WTC11 (cell line): ENCODE measurements around the gene UBA3. TPM values are rescaled to one million over a fixed set of nuclear protein-coding genes. Genes with fewer than 3 reads are reported as not detected.

Experiments
- ATAC-seq: fragments of 200-7000 bp; cut with Tn5 transposase; 2 replicates; pipeline ENCODE4 v1.10.0; 2021; ENCODE audit warnings: mild to moderate bottlenecking, moderate library complexity
- CTCF ChIA-PET: fragments of 300-600 bp; sonication (Branson Sonifier 250); formaldehyde crosslinking; loops from one replicate; lab custom pipeline; 2021; ENCODE audit warnings: antibody characterized with exemption; lab: Charles Lee
- POLR2A ChIA-PET: fragments of 350-600 bp; sonication (Branson Sonifier 250); formaldehyde crosslinking; loops from one replicate; lab custom pipeline; 2021; ENCODE audit warnings: antibody characterized with exemption; lab: Charles Lee
- DNase-seq: peaks from one replicate; pipeline ENCODE4 v3.0.0; 2021; ENCODE audit warnings: low spot score
- H3K27ac Mint-ChIP-seq: 2 replicates; pipeline ENCODE4 v1.8.0; 2021; ENCODE audit warnings: mixed read lengths
- H3K27me3 Mint-ChIP-seq: 2 replicates; pipeline ENCODE4 v1.8.0; 2021; ENCODE audit warnings: low read depth, mild to moderate bottlenecking, moderate library complexity, mixed read lengths
- H3K36me3 Mint-ChIP-seq: 2 replicates; pipeline ENCODE4 v1.8.0; 2021; ENCODE audit warnings: mixed read lengths
- H3K4me1 Mint-ChIP-seq: 2 replicates; pipeline ENCODE4 v1.8.0; 2022; ENCODE audit warnings: mixed read lengths
- H3K4me3 Mint-ChIP-seq: 2 replicates; pipeline ENCODE4 v1.8.0; 2021; ENCODE audit warnings: mild to moderate bottlenecking, moderate library complexity, mixed read lengths
- H3K9me3 Mint-ChIP-seq: 2 replicates; pipeline ENCODE4 v1.8.0; 2021; ENCODE audit warnings: mixed read lengths
- ARID4B ChIP-seq: sonication (generic); formaldehyde crosslinking; IDR thresholded peaks from 2 replicates; pipeline ENCODE4 v1.8.0; 2023; ENCODE audit warnings: missing genetic modification reagents, mild to moderate bottlenecking, borderline replicate concordance
- CBFB ChIP-seq: sonication (generic); formaldehyde crosslinking; IDR thresholded peaks from 2 replicates; pipeline ENCODE4 v1.8.1; 2022; ENCODE audit warnings: mild to moderate bottlenecking, low read depth, missing genetic modification reagents
- E2F1 ChIP-seq: sonication (generic); formaldehyde crosslinking; IDR thresholded peaks from 2 replicates; pipeline ENCODE4 v1.8.0; 2022; ENCODE audit warnings: mild to moderate bottlenecking, missing genetic modification reagents
- E2F4 ChIP-seq: sonication (generic); formaldehyde crosslinking; IDR thresholded peaks from 2 replicates; pipeline ENCODE4 v1.8.1; 2022; ENCODE audit warnings: low read depth, mild to moderate bottlenecking, moderate library complexity, missing genetic modification reagents, borderline replicate concordance
- ELF4 ChIP-seq: sonication (generic); formaldehyde crosslinking; IDR thresholded peaks from 2 replicates; pipeline ENCODE4 v1.8.1; 2022; ENCODE audit warnings: low read depth, mild to moderate bottlenecking, moderate library complexity, missing genetic modification reagents
- ESRRA ChIP-seq: sonication (generic); formaldehyde crosslinking; IDR thresholded peaks from 2 replicates; pipeline ENCODE4 v1.8.1; 2022; ENCODE audit warnings: mild to moderate bottlenecking, missing genetic modification reagents, borderline replicate concordance
- FOXP1 ChIP-seq: sonication (generic); formaldehyde crosslinking; IDR thresholded peaks from 2 replicates; pipeline ENCODE4 v1.8.0; 2022; ENCODE audit warnings: missing genetic modification reagents, mild to moderate bottlenecking, moderate library complexity, borderline replicate concordance
- GRHL2 ChIP-seq: fragments of 250-450 bp; sonication (Bioruptor Pico); IDR thresholded peaks from 2 replicates; pipeline ENCODE4 v1.8.0; 2022; ENCODE audit warnings: mild to moderate bottlenecking, moderate library complexity; ENCODE audit not compliant: insufficient replicate concordance, severe bottlenecking
- MAX ChIP-seq: sonication (generic); formaldehyde crosslinking; IDR thresholded peaks from 2 replicates; pipeline ENCODE4 v1.8.0; 2022; ENCODE audit warnings: mild to moderate bottlenecking, missing genetic modification reagents
- SMAD3 ChIP-seq: sonication (generic); formaldehyde crosslinking; IDR thresholded peaks from 2 replicates; pipeline ENCODE4 v1.8.0; 2022; ENCODE audit warnings: missing genetic modification reagents, mild to moderate bottlenecking, borderline replicate concordance
- USF2 ChIP-seq: sonication (generic); formaldehyde crosslinking; IDR thresholded peaks from 2 replicates; pipeline ENCODE4 v1.8.1; 2023; ENCODE audit warnings: mild to moderate bottlenecking, missing genetic modification reagents, moderate library complexity
- ZMAT4 ChIP-seq: fragments of 250-450 bp; sonication (Bioruptor Pico); IDR thresholded peaks from 2 replicates; pipeline ENCODE4 v1.9.0; 2021; ENCODE audit warnings: mild to moderate bottlenecking
- ZNF138 ChIP-seq: sonication (generic); formaldehyde crosslinking; conservative IDR thresholded peaks from 2 replicates; pipeline ENCODE4 v1.8.1; 2022; ENCODE audit warnings: mild to moderate bottlenecking, moderate library complexity, missing genetic modification reagents
- ZNF281 ChIP-seq: sonication (generic); formaldehyde crosslinking; IDR thresholded peaks from 2 replicates; pipeline ENCODE4 v1.8.0; 2023; ENCODE audit warnings: mild to moderate bottlenecking, missing genetic modification reagents
- ZNF396 ChIP-seq: fragments of 250-450 bp; sonication (Bioruptor Pico); IDR thresholded peaks from 2 replicates; pipeline ENCODE4 v1.8.0; 2021; ENCODE audit warnings: mild to moderate bottlenecking, moderate library complexity, borderline replicate concordance
- ZNF532 ChIP-seq: fragments of 250-450 bp; sonication (Bioruptor Pico); IDR thresholded peaks from 2 replicates; pipeline ENCODE4 v1.9.0; 2021; ENCODE audit warnings: mild to moderate bottlenecking, borderline replicate concordance
- ZNF671 ChIP-seq: fragments of 250-450 bp; sonication (Bioruptor Pico); IDR thresholded peaks from 2 replicates; pipeline ENCODE4 v1.8.0; 2021; ENCODE audit warnings: mild to moderate bottlenecking
- total RNA-seq: library from RNA; stranded (reverse); gene quantifications from 3 replicates; pipeline ENCODE4 v1.2.3, GENCODE V29; 2021

UBA3 gene
- total RNA-seq, 1 experiment from 2014 or later, result 75.0 TPM

GRCh38 chr3:69095636-69096035, 15.5 kb upstream of the UBA3 start:
- Mint-ChIP-seq H3K4me1 (peaks cover 43% of the 10 kb centered on the region), H3K4me3 (no peak overlapping the region), H3K27ac (no peak overlapping the region), H3K36me3 (no peaks in the 10 kb centered on the region), H3K9me3 (no peaks in the 10 kb centered on the region), H3K27me3 (no peaks in the 10 kb centered on the region)
- DNase-seq (no peak), ATAC-seq (no peak)
- ChIA-PET POLR2A (no interaction called here), CTCF (interaction anchor here (0.6 kb wide), 1 partner anchor 115 kb away, joined by 3 read pairs; no protein-coding TSS in a partner anchor)
- TF ChIP-seq E2F4 (CRISPR knock-in tag), result no peak
- TF ChIP-seq ZNF671 (CRISPR knock-in tag), result no peak
- TF ChIP-seq E2F1 (CRISPR knock-in tag), result no peak
- no peak for TF ChIP-seq GRHL2
- TF ChIP-seq ELF4 (CRISPR knock-in tag), result no peak
- no peak for TF ChIP-seq ARID4B (CRISPR knock-in tag)
- TF ChIP-seq MAX (CRISPR knock-in tag), result no peak
- TF ChIP-seq ESRRA, result no peak
- TF ChIP-seq SMAD3, result no peak
- TF ChIP-seq ZNF281 (CRISPR knock-in tag), result no peak
- no peak for TF ChIP-seq FOXP1 (CRISPR knock-in tag)
- no peak for TF ChIP-seq USF2

- ChIA-PET CTCF (interaction anchor here (1.0 kb wide), 1 partner anchor 212 kb away, joined by 3 read pairs; no protein-coding TSS in a partner anchor), POLR2A (no interaction called here)
- H3K9me3 Mint-ChIP-seq, result no peaks in the 10 kb centered on the region
- no peak overlapping the region for H3K27ac Mint-ChIP-seq
- no peak for DNase-seq
- no peaks in the 10 kb centered on the region for H3K27me3 Mint-ChIP-seq
- H3K4me1 Mint-ChIP-seq, result peaks cover 49% of the 10 kb centered on the region
- ATAC-seq, result no peak
- H3K4me3 Mint-ChIP-seq, result no peak overlapping the region
- H3K36me3 Mint-ChIP-seq, result no peaks in the 10 kb centered on the region
- TF ChIP-seq ZNF138 (CRISPR knock-in tag) (no peak), ZMAT4 (CRISPR knock-in tag) (no peak), CBFB (CRISPR knock-in tag) (no peak), ZNF396 (no peak), ZNF532 (CRISPR knock-in tag) (no peak)
Observed at GRCh38 chr3:69094467-69095205, 14.5 kb upstream of the UBA3 start.
